GM18508 (cell line): ENCODE results near the gene BCL2.

Source experiments
- ATAC-seq: cut with Tn5 transposase; IDR thresholded peaks from one replicate; pipeline ENCODE4 v1.9.1; 2021; ENCODE audit warnings: moderate number of reproducible peaks; ENCODE audit not compliant: insufficient read depth, unreplicated experiment

The BCL2 gene

GRCh38 chr18:63290166-63290820 lies 29.3 kb downstream of the BCL2 start:
- ATAC-seq, result no peak

- ATAC-seq, result no peak
Measured at GRCh38 chr18:63288311-63288710, 31.3 kb downstream of the BCL2 start.

GRCh38 chr18:63287691-63288220 lies 31.8 kb downstream of the BCL2 start:
- ATAC-seq, result no peak

GRCh38 chr18:63286926-63287325 lies 32.6 kb downstream of the BCL2 start:
- ATAC-seq, result no peak

- ATAC-seq, result peak; percentile 83
Measured at GRCh38 chr18:63284827-63285733, 34.5 kb downstream of the BCL2 start.

- ATAC-seq, result no peak
Measured at GRCh38 chr18:63284173-63284799, 35.3 kb downstream of the BCL2 start.

- no peak for ATAC-seq
Measured at GRCh38 chr18:63283305-63284094, 36.1 kb downstream of the BCL2 start.

- ATAC-seq, result no peak
Measured at GRCh38 chr18:63282793-63283192, 36.8 kb downstream of the BCL2 start.

- ATAC-seq, result no peak
Measured at GRCh38 chr18:63273222-63273927, 46.2 kb downstream of the BCL2 start.

GRCh38 chr18:63272638-63273037 lies 46.9 kb downstream of the BCL2 start:
- ATAC-seq, result no peak

- no peak for ATAC-seq
Measured at GRCh38 chr18:63271881-63272299, 47.7 kb downstream of the BCL2 start.

- no peak for ATAC-seq
Measured at GRCh38 chr18:63271148-63271547, 48.4 kb downstream of the BCL2 start.

- no peak for ATAC-seq
Measured at GRCh38 chr18:63267975-63268721, 51.4 kb downstream of the BCL2 start.

- ATAC-seq, result no peak
Measured at GRCh38 chr18:63266888-63267790, 52.4 kb downstream of the BCL2 start.

- ATAC-seq, result no peak
Measured at GRCh38 chr18:63265326-63265725, 54.2 kb downstream of the BCL2 start.

- ATAC-seq, result no peak
Measured at GRCh38 chr18:63264871-63265270, 54.7 kb downstream of the BCL2 start.

- no peak for ATAC-seq
Measured at GRCh38 chr18:63263444-63263843, 56.1 kb downstream of the BCL2 start.
